Stomach (tissue), 9 donors: ENCODE data around the gene SPTAN1. TPM values are rescaled to one million over a fixed set of nuclear protein-coding genes. Genes with fewer than 3 reads are reported as not detected.

Source experiments
- DNase-seq, 2 donors: peaks; one replicate each; pipeline versions ENCODE4 v3.0.0 to v3.0.0-alpha.2; 2013 to 2019
- H3K27ac ChIP-seq, 5 donors: fragments of 200-600 bp in 4 of 5; sonication (generic) in 4 of 5; one replicate each; pipeline ENCODE4 v1.5.1; 2013 to 2019; ENCODE audit warnings: mild to moderate bottlenecking in 1 of 5, moderate library complexity in 1 of 5
- H3K27me3 ChIP-seq, 3 donors: fragments of 200-600 bp; sonication (generic); one replicate each; pipeline ENCODE4 v1.5.1; 2017 to 2019; ENCODE audit warnings: mixed run types in 1 of 3
- H3K36me3 ChIP-seq, 4 donors: fragments of 200-600 bp; sonication (generic); 1 replicate in 3 of 4; 2 replicates in 1 of 4; pipeline ENCODE4 v1.5.1; 2016 to 2019
- H3K4me1 ChIP-seq, 4 donors: fragments of 200-600 bp; sonication (generic); one replicate each; pipeline ENCODE4 v1.5.1; 2016 to 2019
- H3K4me3 ChIP-seq, 4 donors: fragments of 200-600 bp; sonication (generic) in 3 of 4; one replicate each; pipeline ENCODE4 v1.5.1; 2016 to 2019; ENCODE audit warnings: mild to moderate bottlenecking in 1 of 4
- H3K9me3 ChIP-seq, 4 donors: fragments of 200-600 bp; sonication (generic); one replicate each; pipeline ENCODE4 v1.5.1; 2016 to 2019
- CTCF ChIP-seq, 7 experiments: fragments of 450-650 bp in 4 of 7; fragments of 200-600 bp in 3 of 7; sonication (generic) in 3 of 7; IDR thresholded peaks; one replicate each; pipeline ENCODE4 v1.5.1; 2016 to 2019; ENCODE audit warnings: antibody characterized with exemption in 7 of 7, control low read depth in 2 of 7, mild to moderate bottlenecking in 1 of 7
- EP300 ChIP-seq: sonication (generic); formaldehyde crosslinking; IDR thresholded peaks from one replicate; pipeline ENCODE4 v1.6.1; 2017; ENCODE audit warnings: antibody characterized with exemption
- POLR2A ChIP-seq, 4 donors: fragments of 450-650 bp; IDR thresholded peaks; one replicate each; pipeline ENCODE4 v1.6.1; 2016; ENCODE audit warnings: antibody characterized with exemption in 4 of 4, control low read depth in 2 of 4, mild to moderate bottlenecking in 1 of 4, moderate library complexity in 1 of 4
- POLR2AphosphoS5 ChIP-seq, 3 donors: sonication (generic); formaldehyde crosslinking; IDR thresholded peaks; one replicate each; pipeline ENCODE4 v1.6.1; 2016; ENCODE audit warnings: antibody characterized with exemption in 3 of 3
- WGBS, 5 donors: extraction: QIAGEN DNeasy Blood & Tissue Kit in 3 of 5; methylation state at CpG; one replicate each; pipeline versions ENCODE4 v1.1.5 to v1.1.7; 2013 to 2018; 5-methylcytosine and 5-hydroxymethylcytosine counted together
- intact Hi-C: fragments of 100-400 bp; cut with DNase I; formaldehyde crosslinking; loops from one replicate; pipeline ENCODE4 v1.15.1; 2023; ENCODE audit warnings: low total_unique reads
- polyA plus RNA-seq, 3 donors: library from polyadenylated mRNA; stranded (reverse); fragments of 200-250 nt; gene quantifications; one replicate each; pipeline ENCODE4 v1.2.3, GENCODE V29; 2013
- total RNA-seq, 5 donors: library from RNA; depleted of rRNA; stranded (reverse); fragments of >200 nt; gene quantifications; one replicate each; pipeline versions ENCODE4 v1.1.0 to v1.2.3, GENCODE V29; 2014 to 2016
- donor health status: healthy with polysubstance abuse.
- donor health status: Bipolar disorder and iron deficiency.
- donor health status: healthy.

Gene SPTAN1
- total and polyA plus RNA-seq, 8 donors = 41.4 to 726 (median 305) TPM

GRCh38 chr9:128587453-128587852 lies 35.1 kb downstream of the SPTAN1 start:
- no peak overlapping the region for H3K4me3 ChIP-seq
- intact Hi-C loops = no loop called here
- no peaks in the 10 kb centered on the region for H3K4me1 ChIP-seq
- H3K36me3 ChIP-seq = peaks cover 93 to 100% (median 100%) of the 10 kb centered on the region in 4 donors
- H3K9me3 ChIP-seq = no peaks in the 10 kb centered on the region
- H3K27ac ChIP-seq = no peak overlapping the region
- H3K27me3 ChIP-seq = no peaks in the 10 kb centered on the region
- TF ChIP-seq CTCF (IDR thresholded peaks at IDR 0.05) (no peak), POLR2AphosphoS5 (IDR thresholded peaks at IDR 0.05) (no peak), EP300 (no peak), POLR2A (IDR thresholded peaks at IDR 0.05) (no peak)
- DNase-seq = peak in 1 of 2 donors; percentile 20
- 59 to 77% (median 70%) methylated on average over 6 of the region's 6 CpGs for WGBS, 5 donors

GRCh38 chr9:128588581-128589233 lies 36.3 kb downstream of the SPTAN1 start:
- no peak overlapping the region for H3K27ac ChIP-seq
- TF ChIP-seq EP300 (no peak), POLR2AphosphoS5 (IDR thresholded peaks at IDR 0.05) (no peak), POLR2A (IDR thresholded peaks at IDR 0.05) (no peak), CTCF (IDR thresholded peaks at IDR 0.05) (no peak)
- H3K9me3 ChIP-seq = no peaks in the 10 kb centered on the region
- H3K4me3 ChIP-seq = no peak overlapping the region
- DNase-seq = no peak
- 89 to 95% (median 94%) methylated on average over 11 of the region's 11 CpGs for WGBS, 5 donors
- H3K36me3 ChIP-seq = peaks cover 91 to 100% (median 100%) of the 10 kb centered on the region in 4 donors
- H3K4me1 ChIP-seq = no peaks in the 10 kb centered on the region
- H3K27me3 ChIP-seq = no peaks in the 10 kb centered on the region
- intact Hi-C loops = no loop called here

- intact Hi-C loops = no loop called here
- no peak overlapping the region for H3K4me3 ChIP-seq
Measured at GRCh38 chr9:128593039-128593438, 40.7 kb downstream of the SPTAN1 start.

GRCh38 chr9:128593856-128594255 lies 41.5 kb downstream of the SPTAN1 start:
- WGBS, 5 donors = 90 to 93% (median 92%) methylated on average over 9 of the region's 9 CpGs

More at GRCh38 chr9:128593039-128593438, 40.7 kb downstream of the SPTAN1 start:
- DNase-seq = no peak
- Histone ChIP-seq H3K36me3 (peaks cover 86 to 100% (median 100%) of the 10 kb centered on the region in 4 donors), H3K4me1 (no peaks in the 10 kb centered on the region), H3K27ac (no peak overlapping the region), H3K9me3 (no peaks in the 10 kb centered on the region), H3K27me3 (no peaks in the 10 kb centered on the region)
- 78 to 90% (median 85%) methylated on average over 6 of the region's 6 CpGs for WGBS, 5 donors
- TF ChIP-seq EP300 = no peak
- TF ChIP-seq CTCF (IDR thresholded peaks at IDR 0.05) = no peak
- TF ChIP-seq POLR2A (IDR thresholded peaks at IDR 0.05) = no peak
- no peak for TF ChIP-seq POLR2AphosphoS5 (IDR thresholded peaks at IDR 0.05)

More at GRCh38 chr9:128593856-128594255, 41.5 kb downstream of the SPTAN1 start:
- Histone ChIP-seq H3K27ac (no peak overlapping the region), H3K4me1 (no peaks in the 10 kb centered on the region), H3K27me3 (no peaks in the 10 kb centered on the region), H3K9me3 (no peaks in the 10 kb centered on the region), H3K4me3 (no peak overlapping the region), H3K36me3 (peaks cover 86 to 100% (median 100%) of the 10 kb centered on the region in 4 donors)
- intact Hi-C loops = no loop called here
- DNase-seq = no peak
- TF ChIP-seq POLR2A (IDR thresholded peaks at IDR 0.05) = no peak
- TF ChIP-seq CTCF (IDR thresholded peaks at IDR 0.05) = no peak
- TF ChIP-seq POLR2AphosphoS5 (IDR thresholded peaks at IDR 0.05) = no peak
- TF ChIP-seq EP300 = no peak
